Stimulated activated CD8-positive, alpha-beta memory T cell treated with anti-CD3 and anti-CD28 coated beads, Interleukin-4, amount 100 ng/mL, for 1 hour (primary cell): ENCODE data around the gene CCR9.
"Not testable (repeated sequence)": the region's sequence is repeated elsewhere in the genome, so short reads cannot be mapped to it uniquely, and the experiment has no call there.

Source experiments
- DNase-seq, 2 donors: peaks; one replicate each; pipeline ENCODE4 v3.0.0-alpha.2; 2020; ENCODE audit warnings: low read depth in 2 of 2, low spot score in 1 of 2

The CCR9 gene

GRCh38 chr3:45885979-45886705 lies at the start of gene CCR9:
Gene CCR9, plus strand, starts transcription at chr3:45886543. Its CDS starts 8,391 bp downstream, at chr3:45894934.
- no peak for DNase-seq

GRCh38 chr3:45838466-45838865 lies 47.9 kb upstream of the CCR9 start:
- DNase-seq = no peak

GRCh38 chr3:45841420-45841756 lies 45.0 kb upstream of the CCR9 start:
- no peak for DNase-seq

- DNase-seq = peak; percentile 77 to 79
Observed at GRCh38 chr3:45841757-45842491, 44.4 kb upstream of the CCR9 start, which contains the start of gene LZTFL1. Gene LZTFL1, minus strand, starts transcription at chr3:45842119. Its CDS starts 128 bp downstream, at chr3:45841991.

- DNase-seq = no peak
Observed at GRCh38 chr3:45842851-45843625, 43.3 kb upstream of the CCR9 start.

GRCh38 chr3:45844616-45845015 lies 41.7 kb upstream of the CCR9 start:
- DNase-seq = no peak

GRCh38 chr3:45848392-45848791 lies 38.0 kb upstream of the CCR9 start:
- DNase-seq = no peak

GRCh38 chr3:45852828-45853227 lies 33.5 kb upstream of the CCR9 start:
- DNase-seq = no peak

GRCh38 chr3:45856323-45856722 lies 30.0 kb upstream of the CCR9 start:
- DNase-seq = not testable (repeated sequence)

GRCh38 chr3:45857024-45857423 lies 29.3 kb upstream of the CCR9 start:
- not testable (repeated sequence) for DNase-seq

- DNase-seq = no peak
Observed at GRCh38 chr3:45858809-45859543, 27.4 kb upstream of the CCR9 start.

- no peak for DNase-seq
Observed at GRCh38 chr3:45860481-45860880, 25.9 kb upstream of the CCR9 start.

GRCh38 chr3:45861043-45861719 lies 25.2 kb upstream of the CCR9 start:
- no peak for DNase-seq

- no peak for DNase-seq
Observed at GRCh38 chr3:45864760-45865519, 21.4 kb upstream of the CCR9 start.

- no peak for DNase-seq
Observed at GRCh38 chr3:45865563-45865962, 20.8 kb upstream of the CCR9 start.

GRCh38 chr3:45868213-45868612 lies 18.1 kb upstream of the CCR9 start:
- DNase-seq = no peak

GRCh38 chr3:45868650-45869049 lies 17.7 kb upstream of the CCR9 start:
- DNase-seq = no peak

GRCh38 chr3:45869638-45870037 lies 16.7 kb upstream of the CCR9 start:
- DNase-seq = no peak

GRCh38 chr3:45870099-45870498 lies 16.2 kb upstream of the CCR9 start:
- DNase-seq = peak; percentile 18 to 43

- no peak for DNase-seq
Observed at GRCh38 chr3:45871780-45872179, 14.6 kb upstream of the CCR9 start.
